Kidney (tissue), 14 donors: ENCODE results near the gene ETV6. TPM values are rescaled to one million over a fixed set of nuclear protein-coding genes. Genes with fewer than 3 reads are reported as not detected.

Source experiments
- DNase-seq, 5 donors: peaks; one replicate each; pipeline ENCODE4 v3.0.0-alpha.2; 2013 to 2020
- FAIRE-seq: peaks from 2 replicates; lab custom pipeline; 2012; peaks lifted over from hg19 to GRCh38; lab: Jason Lieb, UNC
- H3K27ac ChIP-seq, 2 donors: one replicate each; pipeline ENCODE4 v1.7.0; 2013; ENCODE audit warnings: low read depth in 2 of 2, low read length in 2 of 2, inconsistent platforms in 1 of 2
- H3K27me3 ChIP-seq: one replicate; pipeline ENCODE4 v1.7.1; 2013; ENCODE audit warnings: low read length, inconsistent platforms; ENCODE audit not compliant: control insufficient read depth, insufficient read depth
- H3K36me3 ChIP-seq, 3 donors: one replicate each; pipeline versions ENCODE4 v1.7.0 to v1.7.1; 2013; ENCODE audit warnings: low read length in 3 of 3, control low read depth in 1 of 3, inconsistent platforms in 1 of 3; ENCODE audit not compliant: insufficient read depth in 3 of 3, control insufficient read depth in 2 of 3
- H3K4me1 ChIP-seq, 3 donors: one replicate each; pipeline versions ENCODE4 v1.7.0 to v1.7.1; 2013; ENCODE audit warnings: low read length in 3 of 3, inconsistent platforms in 1 of 3, low read depth in 1 of 3; ENCODE audit not compliant: control insufficient read depth in 2 of 3, insufficient read depth in 2 of 3
- H3K4me3 ChIP-seq, 3 donors: one replicate each; pipeline versions ENCODE4 v1.7.0 to v1.8.1; 2013; ENCODE audit warnings: low read length in 3 of 3, control low read depth in 1 of 3, inconsistent platforms in 1 of 3
- H3K9ac ChIP-seq, 3 donors: one replicate each; pipeline versions ENCODE4 v1.7.0 to v1.7.1; 2013; ENCODE audit warnings: low read length in 3 of 3, control low read depth in 1 of 3, inconsistent platforms in 1 of 3
- H3K9me3 ChIP-seq, 3 donors: one replicate each; pipeline versions ENCODE4 v1.7.0 to v1.7.1; 2013; ENCODE audit warnings: low read length in 3 of 3, control low read depth in 1 of 3, inconsistent platforms in 1 of 3; ENCODE audit not compliant: control insufficient read depth in 2 of 3, insufficient read depth in 1 of 3
- intact Hi-C: fragments of 100-400 bp; cut with DNase I; formaldehyde crosslinking; loops from one replicate; pipeline ENCODE4 v1.11.1; 2022
- polyA plus RNA-seq: library from polyadenylated mRNA; stranded (reverse); fragments of 350-450 nt; fragmentation: Illumina TruSeq; extraction: RNeasy Lipid Tissue Mini Kit (QIAGEN cat#74804); gene quantifications from one replicate; pipeline ENCODE4 v1.2.3, GENCODE V29; 2014; ENCODE audit warnings: low read depth, low replicate concordance; ENCODE audit not compliant: insufficient read depth
- total RNA-seq: library from RNA; stranded (reverse); fragmentation: NEBNext Ultra II Directional; extraction: Animal tissue kit (Norgen Biotek cat#: 25700); gene quantifications from one replicate; pipeline ENCODE4 v1.2.1, GENCODE V29; 2021
- TF ChIP-seq, protein P1 (sequence below): IDR thresholded peaks from 3 replicates; pipeline ENCODE4 v1.5.1; 2012; ENCODE audit warnings: mild to moderate bottlenecking, moderate library complexity, borderline replicate concordance; ENCODE audit not compliant: insufficient read depth; ENCODE audit errors: extremely low read depth
- donor health status: control.
- donor health status: control.
- donor health status: control.
- donor health status: control.
- donor health status: control.
- donor health status: DM: yes; HTN: yes; CAD: no.
- donor health status: Normal renal cell carcinoma (clear cell type).

ETV6 gene
- total and polyA plus RNA-seq, 2 donors from 2014 or later, result 5.2 to 59.8 TPM

DNA sequence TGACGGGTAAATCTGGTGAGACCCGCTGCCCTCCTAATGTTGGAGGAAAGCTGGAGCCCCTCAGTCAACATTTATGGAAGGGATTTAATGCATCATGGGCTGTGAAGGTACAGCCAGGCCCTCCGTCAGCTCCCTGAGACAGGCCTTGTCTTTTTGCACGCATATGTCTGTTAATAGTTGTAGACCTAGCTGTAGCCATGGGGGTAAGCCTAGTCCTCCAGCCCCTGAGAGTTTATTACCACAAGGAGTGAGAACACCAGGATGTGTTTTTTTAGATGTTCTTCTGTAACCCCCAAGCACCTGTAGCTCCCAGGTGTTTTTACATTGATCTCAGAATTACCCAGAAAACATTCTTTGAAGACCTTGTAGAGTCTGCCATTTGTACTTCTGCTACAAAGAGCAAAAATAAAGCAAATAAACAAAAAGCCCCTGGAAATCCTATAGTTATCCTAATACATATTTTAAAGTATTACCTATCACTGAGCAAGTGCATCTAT, 25.5 kb downstream of the ETV6 start:
- peaks cover 0 to 14% (median 7%) of the 10 kb centered on the region in 3 donors for H3K4me1 ChIP-seq
- FAIRE-seq (no peak), DNase-seq (no peak)
- H3K27ac ChIP-seq, result no peak overlapping the region
- intact Hi-C loops, result no loop called here
- H3K9me3 ChIP-seq, result no peaks in the 10 kb centered on the region
- no peaks in the 10 kb centered on the region for H3K27me3 ChIP-seq
- no peaks in the 10 kb centered on the region for H3K36me3 ChIP-seq
- TF ChIP-seq, protein P1, sequence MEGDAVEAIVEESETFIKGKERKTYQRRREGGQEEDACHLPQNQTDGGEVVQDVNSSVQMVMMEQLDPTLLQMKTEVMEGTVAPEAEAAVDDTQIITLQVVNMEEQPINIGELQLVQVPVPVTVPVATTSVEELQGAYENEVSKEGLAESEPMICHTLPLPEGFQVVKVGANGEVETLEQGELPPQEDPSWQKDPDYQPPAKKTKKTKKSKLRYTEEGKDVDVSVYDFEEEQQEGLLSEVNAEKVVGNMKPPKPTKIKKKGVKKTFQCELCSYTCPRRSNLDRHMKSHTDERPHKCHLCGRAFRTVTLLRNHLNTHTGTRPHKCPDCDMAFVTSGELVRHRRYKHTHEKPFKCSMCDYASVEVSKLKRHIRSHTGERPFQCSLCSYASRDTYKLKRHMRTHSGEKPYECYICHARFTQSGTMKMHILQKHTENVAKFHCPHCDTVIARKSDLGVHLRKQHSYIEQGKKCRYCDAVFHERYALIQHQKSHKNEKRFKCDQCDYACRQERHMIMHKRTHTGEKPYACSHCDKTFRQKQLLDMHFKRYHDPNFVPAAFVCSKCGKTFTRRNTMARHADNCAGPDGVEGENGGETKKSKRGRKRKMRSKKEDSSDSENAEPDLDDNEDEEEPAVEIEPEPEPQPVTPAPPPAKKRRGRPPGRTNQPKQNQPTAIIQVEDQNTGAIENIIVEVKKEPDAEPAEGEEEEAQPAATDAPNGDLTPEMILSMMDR, result no peak
- no peak overlapping the region for H3K4me3 ChIP-seq
- H3K9ac ChIP-seq, result no peak overlapping the region

DNA sequence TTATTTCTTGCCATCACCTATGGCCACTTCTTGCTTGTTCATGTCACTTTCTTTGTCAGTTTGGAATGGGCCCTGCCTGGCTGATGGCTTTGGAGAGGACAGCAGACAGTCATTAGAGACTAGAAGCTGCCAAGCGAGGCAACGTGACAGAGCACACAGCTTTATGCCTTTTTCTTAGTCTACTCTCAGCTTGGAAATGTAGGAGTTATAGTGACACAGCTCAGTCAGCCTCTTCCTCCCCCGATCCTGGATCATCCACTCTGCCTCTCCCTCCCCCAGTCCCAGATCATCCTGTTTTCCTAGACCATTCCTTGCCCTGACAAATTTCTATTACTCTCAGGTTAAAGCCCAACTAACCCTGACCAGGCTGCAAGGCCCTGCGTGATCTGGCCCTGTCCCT, 26.6 kb downstream of the ETV6 start:
- TF ChIP-seq, protein P1, result no peak
- Histone ChIP-seq H3K4me1 (peaks cover 0 to 14% (median 7%) of the 10 kb centered on the region in 3 donors), H3K27ac (peak overlapping the region in 1 of 2 donors; percentile 51), H3K9me3 (no peaks in the 10 kb centered on the region), H3K9ac (no peak overlapping the region), H3K27me3 (no peaks in the 10 kb centered on the region), H3K36me3 (no peaks in the 10 kb centered on the region), H3K4me3 (no peak overlapping the region)
- intact Hi-C loops, result no loop called here
- peak in 3 of 5 donors; percentile 52 to 73 (median 60) for DNase-seq
- no peak for FAIRE-seq

DNA sequence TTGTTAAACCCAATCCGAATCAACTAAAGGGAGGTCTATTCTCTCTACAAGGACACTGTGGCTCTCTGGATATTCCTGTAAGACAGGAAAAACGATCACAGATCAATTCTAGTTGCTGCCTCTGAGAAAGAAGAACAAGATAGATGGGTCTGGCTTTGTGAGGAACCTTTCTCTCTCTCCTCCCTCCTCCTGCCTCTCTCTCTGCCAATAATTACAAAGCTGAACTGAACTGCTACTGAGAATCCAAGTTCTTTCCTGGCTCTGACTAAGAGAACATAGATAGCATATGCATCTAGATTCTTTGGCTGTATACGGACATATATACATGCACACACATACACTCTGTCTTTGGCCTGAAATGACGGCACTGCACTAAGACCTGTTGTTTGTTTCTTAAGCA, 27.6 kb downstream of the ETV6 start:
- Histone ChIP-seq H3K4me1 (peaks cover 0 to 14% (median 7%) of the 10 kb centered on the region in 3 donors), H3K27ac (no peak overlapping the region), H3K27me3 (no peaks in the 10 kb centered on the region), H3K4me3 (no peak overlapping the region), H3K36me3 (no peaks in the 10 kb centered on the region), H3K9ac (no peak overlapping the region), H3K9me3 (no peaks in the 10 kb centered on the region)
- TF ChIP-seq, protein P1, result no peak
- no peak for FAIRE-seq
- intact Hi-C loops, result no loop called here
- no peak for DNase-seq

DNA sequence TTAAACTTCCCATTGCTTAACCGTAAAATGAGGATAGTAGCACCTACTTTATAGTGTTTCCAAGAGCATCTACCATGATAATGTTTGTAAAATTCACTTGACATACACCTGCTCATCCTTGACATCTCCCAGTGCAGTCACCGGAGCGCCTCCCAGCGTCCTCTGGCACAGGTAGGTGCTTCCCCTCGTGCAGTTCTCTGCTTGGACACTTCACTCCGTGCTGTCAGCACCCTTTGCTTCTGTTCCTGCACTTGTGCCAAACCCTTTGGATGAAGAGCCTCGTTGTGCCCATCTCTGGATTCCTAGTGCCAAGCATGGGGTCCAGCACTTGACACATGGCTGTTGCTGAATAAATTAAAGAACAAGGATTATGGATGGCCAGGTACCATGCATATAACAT, 28.3 kb downstream of the ETV6 start:
- no peaks in the 10 kb centered on the region for H3K36me3 ChIP-seq
- H3K9ac ChIP-seq, result no peak overlapping the region
- peaks cover 0 to 14% (median 7%) of the 10 kb centered on the region in 3 donors for H3K4me1 ChIP-seq
- intact Hi-C loops, result no loop called here
- no peak for FAIRE-seq
- DNase-seq, result no peak
- H3K27me3 ChIP-seq, result no peaks in the 10 kb centered on the region
- TF ChIP-seq, protein P1, result no peak
- H3K4me3 ChIP-seq, result no peak overlapping the region
- H3K9me3 ChIP-seq, result no peaks in the 10 kb centered on the region
- no peak overlapping the region for H3K27ac ChIP-seq
